Fibroblast of pulmonary artery (primary cell): ENCODE results near the gene CASKIN1.

Experiments used
- DNase-seq: peaks from one replicate; pipeline ENCODE4 v3.0.0-alpha.2; 2010; ENCODE audit warnings: low read depth
- H3K4me3 ChIP-seq: replicated peaks from 2 replicates; pipeline ENCODE4 v1.5.1; 2011; ENCODE audit warnings: low read depth, mild to moderate bottlenecking, control low read depth, low read length, moderate library complexity
- CTCF ChIP-seq: IDR thresholded peaks from 2 replicates; pipeline ENCODE4 v1.5.1; 2011; ENCODE audit warnings: mild to moderate bottlenecking, control low read depth, low read length, inconsistent platforms; ENCODE audit errors: missing control alignments

Gene CASKIN1

GRCh38 chr16:2212362-2213324 is 16.2 kb upstream of the CASKIN1 start:
- no peak for TF ChIP-seq CTCF
- peak overlapping the region; percentile 57 for H3K4me3 ChIP-seq

DNA sequence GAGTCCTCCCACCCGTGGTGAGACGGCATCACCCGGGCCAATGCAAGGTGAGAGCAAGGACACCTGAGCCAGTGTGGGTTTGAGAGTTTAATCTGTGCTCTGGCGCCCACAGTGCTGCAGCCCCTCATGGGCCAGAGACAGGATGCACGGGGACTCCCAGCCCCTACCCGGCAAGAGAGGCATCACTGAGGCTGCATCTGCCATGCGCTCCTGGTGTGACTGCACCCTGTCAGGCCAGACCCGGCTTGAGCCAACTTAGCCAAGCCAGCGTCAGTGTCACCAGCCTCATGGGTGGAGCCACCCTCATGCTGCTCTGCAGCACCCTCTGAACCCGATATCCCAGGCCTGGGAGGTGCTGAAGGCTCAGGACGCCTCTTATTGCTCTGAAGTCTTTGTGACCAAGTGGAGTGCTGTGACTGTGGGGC is 15.5 kb upstream of the CASKIN1 start:
- no peak for DNase-seq
- no peak overlapping the region for H3K4me3 ChIP-seq
- TF ChIP-seq CTCF, result no peak

More at GRCh38 chr16:2212362-2213324, 16.2 kb upstream of the CASKIN1 start:
- no peak for DNase-seq

- H3K4me3 ChIP-seq, result no peak within 1 kb of the TSS
- no peak for DNase-seq
- no peak for TF ChIP-seq CTCF
Observed at GRCh38 chr16:2210386-2211365, 14.3 kb upstream of the CASKIN1 start, which contains the start of gene BRICD5. Gene BRICD5 (minus strand): TSS chr16:2210863. CDS start chr16:2210833, 30 bp downstream.

DNA sequence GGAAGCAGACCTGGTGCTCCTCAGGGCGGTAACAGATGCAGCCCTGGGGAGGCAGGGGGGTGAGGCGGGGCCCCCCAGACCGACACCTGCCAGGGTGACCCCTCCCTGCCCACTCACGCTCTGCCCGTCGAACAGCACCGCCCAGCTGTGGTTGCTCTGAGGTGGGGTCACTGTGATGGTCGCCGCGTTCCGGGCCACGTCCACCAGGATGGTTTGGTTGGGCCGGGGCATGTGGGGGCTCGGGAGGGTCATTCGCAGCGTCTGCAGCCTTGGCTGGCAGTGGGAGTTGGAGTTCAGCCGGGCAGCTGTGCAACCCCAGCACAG is 13.6 kb upstream of the CASKIN1 start:
- DNase-seq, result no peak
- TF ChIP-seq CTCF, result no peak
- H3K4me3 ChIP-seq, result no peak overlapping the region

- H3K4me3 ChIP-seq, result no peak overlapping the region
- no peak for TF ChIP-seq CTCF
- no peak for DNase-seq
Observed at GRCh38 chr16:2209258-2210008, 13.0 kb upstream of the CASKIN1 start.

DNA sequence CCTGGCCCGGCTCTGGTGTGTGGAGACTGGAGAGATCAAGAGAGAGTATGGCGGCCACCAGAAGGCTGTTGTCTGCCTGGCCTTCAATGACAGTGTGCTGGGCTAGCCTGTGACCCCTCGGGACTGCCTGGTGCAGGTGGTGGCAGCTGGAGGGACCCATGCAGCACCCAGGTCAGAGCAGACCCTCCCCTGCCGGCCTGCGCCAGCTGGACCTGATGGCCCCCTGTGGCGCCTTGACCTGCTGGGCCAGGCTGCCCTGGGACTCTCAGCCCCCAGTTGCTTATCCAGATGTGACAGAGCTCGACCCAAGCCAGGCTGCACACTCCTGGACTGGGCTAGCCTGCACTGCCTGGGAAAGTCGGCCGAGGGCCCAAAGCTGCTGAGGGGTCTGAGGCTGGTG is 12.4 kb upstream of the CASKIN1 start:
- TF ChIP-seq CTCF, result no peak
- DNase-seq, result no peak
- no peak overlapping the region for H3K4me3 ChIP-seq
